Hippocampal formation (tissue), 2 donors: Measurements from ENCODE around the gene TRAF3.
"Not testable (repeated sequence)": the region's sequence is repeated elsewhere in the genome, so short reads cannot be mapped to it uniquely, and the experiment has no call there.

Source experiments
- DNase-seq, 2 donors: peaks; one replicate each; lab custom pipeline; 2025; lab: John Stamatoyannopoulos, UW

TRAF3 gene

GRCh38 chr14:102892651-102893050 is 115.4 kb downstream of the TRAF3 start:
- peak in 1 of 2 donors; percentile 9 for DNase-seq

- DNase-seq = no peak
Observed at GRCh38 chr14:102893452-102893851, 116.2 kb downstream of the TRAF3 start.

GRCh38 chr14:102896735-102897134 is 119.5 kb downstream of the TRAF3 start:
- not testable (repeated sequence) for DNase-seq

GRCh38 chr14:102897299-102898027 is 120.2 kb downstream of the TRAF3 start:
- no peak for DNase-seq

- DNase-seq = no peak
Observed at GRCh38 chr14:102898298-102898697, 121.0 kb downstream of the TRAF3 start.

- no peak for DNase-seq
Observed at GRCh38 chr14:102898776-102899515, 121.7 kb downstream of the TRAF3 start.

GRCh38 chr14:102899516-102899900 is 122.3 kb downstream of the TRAF3 start:
- DNase-seq = no peak

- no peak for DNase-seq
Observed at GRCh38 chr14:102900631-102901571, 123.7 kb downstream of the TRAF3 start.

GRCh38 chr14:102901633-102902032 is 124.4 kb downstream of the TRAF3 start:
- DNase-seq = no peak

GRCh38 chr14:102902086-102902485 is 124.8 kb downstream of the TRAF3 start:
- no peak for DNase-seq

- DNase-seq = no peak
Observed at GRCh38 chr14:102902523-102903247, 125.4 kb downstream of the TRAF3 start.

GRCh38 chr14:102903248-102903888 is 126.1 kb downstream of the TRAF3 start:
- DNase-seq = no peak

GRCh38 chr14:102903889-102904512 is 126.8 kb downstream of the TRAF3 start:
- no peak for DNase-seq

- DNase-seq = no peak
Observed at GRCh38 chr14:102905116-102906108, 128.2 kb downstream of the TRAF3 start.

GRCh38 chr14:102906616-102907302 is 129.5 kb downstream of the TRAF3 start:
- no peak for DNase-seq

- DNase-seq = no peak
Observed at GRCh38 chr14:102907303-102907844, 130.1 kb downstream of the TRAF3 start.

- DNase-seq = no peak
Observed at GRCh38 chr14:102907980-102908730, 130.9 kb downstream of the TRAF3 start.
